ENCODE data around the gene TAS2R39.
"Not testable (repeated sequence)": the region's sequence is repeated elsewhere in the genome, so short reads cannot be mapped to it uniquely, and the experiment has no call there.

The TAS2R39 gene

GRCh38 chr7:143183024-143183423 is at the start of gene TAS2R39:
Gene TAS2R39, plus strand, starts transcription at chr7:143183419. Its CDS starts 0 bp downstream, at chr7:143183419.
- Histone ChIP-seq H3K9ac (ENCODE audit: low read length) (no peak within 1 kb of the TSS), H3K36me3 (ENCODE audit: control insufficient read depth, insufficient read depth, low read length) (no peaks in the 10 kb centered on the region), H3K27ac (ENCODE audit: low read depth, low read length) (no peak within 1 kb of the TSS), H3K4me1 (ENCODE audit: control insufficient read depth, insufficient read depth, low read length) (0 out of 2 replicates have a peak, but pooled peaks cover 5% of the 10 kb centered on the region), H3K4me3 (ENCODE audit: low read depth, low read length) (no peak within 1 kb of the TSS), H3K27me3 (ENCODE audit: control insufficient read depth, insufficient read depth, low read length) (no peaks in the 10 kb centered on the region), H3K9me3 (ENCODE audit: control insufficient read depth, insufficient read depth, low read depth, low read length) (peaks cover 2% of the 10 kb centered on the region; the same call in 1 of the 2 replicates)

- H3K27ac ChIP-seq (ENCODE audit: low read depth, low read length) = no peak overlapping the region
- no peaks in the 10 kb centered on the region for H3K4me1 ChIP-seq (ENCODE audit: control insufficient read depth, insufficient read depth, low read length)
- no peaks in the 10 kb centered on the region; the same call in 1 of the 2 replicates for H3K27me3 ChIP-seq (ENCODE audit: control insufficient read depth, insufficient read depth, low read length)
- H3K4me3 ChIP-seq (ENCODE audit: low read depth, low read length) = no peak overlapping the region
- no peaks in the 10 kb centered on the region; the same call in 1 of the 2 replicates for H3K9me3 ChIP-seq (ENCODE audit: control insufficient read depth, insufficient read depth, low read depth, low read length)
- no peaks in the 10 kb centered on the region for H3K36me3 ChIP-seq (ENCODE audit: control insufficient read depth, insufficient read depth, low read length)
- no peak overlapping the region for H3K9ac ChIP-seq (ENCODE audit: low read length)
Measured at GRCh38 chr7:143147070-143147469, 36.1 kb upstream of the TAS2R39 start.

GRCh38 chr7:143148050-143148449 is 35.2 kb upstream of the TAS2R39 start:
- no peak overlapping the region for H3K9ac ChIP-seq (ENCODE audit: low read length)
- H3K9me3 ChIP-seq (ENCODE audit: control insufficient read depth, insufficient read depth, low read depth, low read length) = no peaks in the 10 kb centered on the region; the same call in 1 of the 2 replicates
- no peak overlapping the region for H3K4me3 ChIP-seq (ENCODE audit: low read depth, low read length)

GRCh38 chr7:143148651-143149050 is 34.6 kb upstream of the TAS2R39 start:
- H3K9me3 ChIP-seq (ENCODE audit: control insufficient read depth, insufficient read depth, low read depth, low read length) = no peaks in the 10 kb centered on the region; the same call in 1 of the 2 replicates
- H3K4me1 ChIP-seq (ENCODE audit: control insufficient read depth, insufficient read depth, low read length) = no peaks in the 10 kb centered on the region
- no peak overlapping the region for H3K27ac ChIP-seq (ENCODE audit: low read depth, low read length)
- H3K4me3 ChIP-seq (ENCODE audit: low read depth, low read length) = no peak overlapping the region
- H3K9ac ChIP-seq (ENCODE audit: low read length) = no peak overlapping the region
- H3K36me3 ChIP-seq (ENCODE audit: control insufficient read depth, insufficient read depth, low read length) = no peaks in the 10 kb centered on the region
- H3K27me3 ChIP-seq (ENCODE audit: control insufficient read depth, insufficient read depth, low read length) = no peaks in the 10 kb centered on the region; the same call in 1 of the 2 replicates

More at GRCh38 chr7:143148050-143148449, 35.2 kb upstream of the TAS2R39 start:
- Histone ChIP-seq H3K27me3 (ENCODE audit: control insufficient read depth, insufficient read depth, low read length) (no peaks in the 10 kb centered on the region; the same call in 1 of the 2 replicates), H3K4me1 (ENCODE audit: control insufficient read depth, insufficient read depth, low read length) (no peaks in the 10 kb centered on the region), H3K27ac (ENCODE audit: low read depth, low read length) (no peak overlapping the region), H3K36me3 (ENCODE audit: control insufficient read depth, insufficient read depth, low read length) (no peaks in the 10 kb centered on the region)

GRCh38 chr7:143150696-143151095 is 32.5 kb upstream of the TAS2R39 start:
- not testable (repeated sequence) for H3K9me3 ChIP-seq (ENCODE audit: control insufficient read depth, insufficient read depth, low read depth, low read length); H3K27ac ChIP-seq (ENCODE audit: low read depth, low read length); H3K4me3 ChIP-seq (ENCODE audit: low read depth, low read length); H3K36me3 ChIP-seq (ENCODE audit: control insufficient read depth, insufficient read depth, low read length); H3K4me1 ChIP-seq (ENCODE audit: control insufficient read depth, insufficient read depth, low read length); H3K27me3 ChIP-seq (ENCODE audit: control insufficient read depth, insufficient read depth, low read length); H3K9ac ChIP-seq (ENCODE audit: low read length)

- H3K4me1 ChIP-seq (ENCODE audit: control insufficient read depth, insufficient read depth, low read length); H3K4me3 ChIP-seq (ENCODE audit: low read depth, low read length); H3K9ac ChIP-seq (ENCODE audit: low read length); H3K27ac ChIP-seq (ENCODE audit: low read depth, low read length); H3K9me3 ChIP-seq (ENCODE audit: control insufficient read depth, insufficient read depth, low read depth, low read length); H3K36me3 ChIP-seq (ENCODE audit: control insufficient read depth, insufficient read depth, low read length); H3K27me3 ChIP-seq (ENCODE audit: control insufficient read depth, insufficient read depth, low read length): not testable (repeated sequence)
Measured at GRCh38 chr7:143158617-143159016, 24.6 kb upstream of the TAS2R39 start.

- peaks cover 4% of the 10 kb centered on the region; the same call in 1 of the 2 replicates for H3K9me3 ChIP-seq (ENCODE audit: control insufficient read depth, insufficient read depth, low read depth, low read length)
- H3K4me3 ChIP-seq (ENCODE audit: low read depth, low read length) = no peak overlapping the region
- H3K4me1 ChIP-seq (ENCODE audit: control insufficient read depth, insufficient read depth, low read length) = no peaks in the 10 kb centered on the region
- no peak overlapping the region for H3K9ac ChIP-seq (ENCODE audit: low read length)
- H3K36me3 ChIP-seq (ENCODE audit: control insufficient read depth, insufficient read depth, low read length) = no peaks in the 10 kb centered on the region
- H3K27ac ChIP-seq (ENCODE audit: low read depth, low read length) = no peak overlapping the region
- H3K27me3 ChIP-seq (ENCODE audit: control insufficient read depth, insufficient read depth, low read length) = no peaks in the 10 kb centered on the region
Measured at GRCh38 chr7:143171697-143172096, 11.5 kb upstream of the TAS2R39 start.

- H3K9me3 ChIP-seq (ENCODE audit: control insufficient read depth, insufficient read depth, low read depth, low read length) = peaks cover 6% of the 10 kb centered on the region; the same call in 1 of the 2 replicates
- H3K9ac ChIP-seq (ENCODE audit: low read length) = no peak overlapping the region
- no peak overlapping the region for H3K4me3 ChIP-seq (ENCODE audit: low read depth, low read length)
- no peak overlapping the region for H3K27ac ChIP-seq (ENCODE audit: low read depth, low read length)
- no peaks in the 10 kb centered on the region for H3K36me3 ChIP-seq (ENCODE audit: control insufficient read depth, insufficient read depth, low read length)
- H3K4me1 ChIP-seq (ENCODE audit: control insufficient read depth, insufficient read depth, low read length) = no peaks in the 10 kb centered on the region
- no peaks in the 10 kb centered on the region for H3K27me3 ChIP-seq (ENCODE audit: control insufficient read depth, insufficient read depth, low read length)
Measured at GRCh38 chr7:143172354-143172753, 10.9 kb upstream of the TAS2R39 start.

GRCh38 chr7:143176128-143176527 is 7.1 kb upstream of the TAS2R39 start:
- Histone ChIP-seq H3K4me1 (ENCODE audit: control insufficient read depth, insufficient read depth, low read length) (no peaks in the 10 kb centered on the region), H3K9ac (ENCODE audit: low read length) (no peak overlapping the region), H3K36me3 (ENCODE audit: control insufficient read depth, insufficient read depth, low read length) (no peaks in the 10 kb centered on the region), H3K27me3 (ENCODE audit: control insufficient read depth, insufficient read depth, low read length) (no peaks in the 10 kb centered on the region), H3K27ac (ENCODE audit: low read depth, low read length) (no peak overlapping the region), H3K9me3 (ENCODE audit: control insufficient read depth, insufficient read depth, low read depth, low read length) (peaks cover 11% of the 10 kb centered on the region; the same call in 1 of the 2 replicates), H3K4me3 (ENCODE audit: low read depth, low read length) (no peak overlapping the region)

- Histone ChIP-seq H3K36me3 (ENCODE audit: control insufficient read depth, insufficient read depth, low read length) (no peaks in the 10 kb centered on the region), H3K27me3 (ENCODE audit: control insufficient read depth, insufficient read depth, low read length) (no peaks in the 10 kb centered on the region), H3K9ac (ENCODE audit: low read length) (no peak overlapping the region), H3K9me3 (ENCODE audit: control insufficient read depth, insufficient read depth, low read depth, low read length) (peaks cover 11% of the 10 kb centered on the region; the same call in 1 of the 2 replicates), H3K4me1 (ENCODE audit: control insufficient read depth, insufficient read depth, low read length) (no peaks in the 10 kb centered on the region), H3K27ac (ENCODE audit: low read depth, low read length) (no peak overlapping the region), H3K4me3 (ENCODE audit: low read depth, low read length) (no peak overlapping the region)
Measured at GRCh38 chr7:143177374-143178119, 5.7 kb upstream of the TAS2R39 start.

GRCh38 chr7:143180771-143181170 is 2.4 kb upstream of the TAS2R39 start:
- H3K27ac ChIP-seq (ENCODE audit: low read depth, low read length); H3K4me3 ChIP-seq (ENCODE audit: low read depth, low read length); H3K4me1 ChIP-seq (ENCODE audit: control insufficient read depth, insufficient read depth, low read length); H3K36me3 ChIP-seq (ENCODE audit: control insufficient read depth, insufficient read depth, low read length); H3K9ac ChIP-seq (ENCODE audit: low read length); H3K27me3 ChIP-seq (ENCODE audit: control insufficient read depth, insufficient read depth, low read length): not testable (repeated sequence)
- peaks cover 11% of the 10 kb centered on the region; the same call in 1 of the 2 replicates for H3K9me3 ChIP-seq (ENCODE audit: control insufficient read depth, insufficient read depth, low read depth, low read length)

Measured in HUES6 (cell line).